Effector memory CD4-positive, alpha-beta T cell (primary cell): ENCODE results near the gene PRR15L.

Source experiments
- DNase-seq, 3 donors: peaks; one replicate each; pipeline ENCODE4 v3.0.0-alpha.2; 2020
- H3K27ac ChIP-seq: 2 replicates; pipeline ENCODE4 v1.7.0; 2013; ENCODE audit warnings: mild to moderate bottlenecking, low read length, moderate library complexity; ENCODE audit not compliant: insufficient read depth, poor library complexity, severe bottlenecking
- H3K27me3 ChIP-seq: replicated peaks from 2 replicates; pipeline ENCODE4 v1.7.0; 2013; ENCODE audit warnings: mild to moderate bottlenecking, low read length; ENCODE audit not compliant: insufficient read depth, control insufficient read depth, poor library complexity, severe bottlenecking
- H3K36me3 ChIP-seq: 2 replicates; pipeline ENCODE4 v1.7.0; 2013; ENCODE audit warnings: mild to moderate bottlenecking, low read length, moderate library complexity; ENCODE audit not compliant: control insufficient read depth, insufficient read depth
- H3K4me1 ChIP-seq: 2 replicates; pipeline ENCODE4 v1.7.0; 2013; ENCODE audit warnings: low read length, mild to moderate bottlenecking; ENCODE audit not compliant: control insufficient read depth, insufficient read depth, poor library complexity, severe bottlenecking
- H3K4me3 ChIP-seq: 2 replicates; pipeline ENCODE4 v1.7.0; 2013; ENCODE audit warnings: low read length, low read depth, mild to moderate bottlenecking; ENCODE audit not compliant: insufficient read depth, poor library complexity, severe bottlenecking
- H3K9me3 ChIP-seq: 2 replicates; pipeline ENCODE4 v1.7.0; 2013; ENCODE audit warnings: mild to moderate bottlenecking, low read length, moderate library complexity; ENCODE audit not compliant: control insufficient read depth

PRR15L gene

DNA sequence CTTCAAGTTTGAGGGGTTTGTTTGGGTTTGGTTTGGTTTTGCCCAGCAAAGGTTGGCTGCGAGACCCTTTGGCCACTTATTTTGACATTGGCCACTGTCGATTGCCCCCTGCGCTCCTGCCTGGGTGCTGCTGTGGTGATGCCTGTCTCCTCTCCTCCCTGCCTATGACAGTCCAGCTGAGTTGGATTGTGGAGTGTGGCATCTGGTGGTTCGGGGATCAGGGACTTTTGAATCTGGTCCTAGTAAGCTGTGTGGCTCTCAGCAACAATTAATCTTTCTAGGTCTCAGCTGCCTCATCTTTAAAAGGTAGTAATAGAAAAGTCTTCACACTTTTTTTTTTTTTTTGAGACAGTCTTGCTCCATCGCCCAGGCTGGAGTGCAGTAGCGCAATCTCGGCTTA, 40.4 kb upstream of the PRR15L start:
- Histone ChIP-seq H3K9me3 (no peaks in the 10 kb centered on the region), H3K36me3 (no peaks in the 10 kb centered on the region), H3K27ac (no peak overlapping the region), H3K27me3 (no peaks in the 10 kb centered on the region), H3K4me3 (no peak overlapping the region), H3K4me1 (no peaks in the 10 kb centered on the region)
- DNase-seq, result no peak

DNA sequence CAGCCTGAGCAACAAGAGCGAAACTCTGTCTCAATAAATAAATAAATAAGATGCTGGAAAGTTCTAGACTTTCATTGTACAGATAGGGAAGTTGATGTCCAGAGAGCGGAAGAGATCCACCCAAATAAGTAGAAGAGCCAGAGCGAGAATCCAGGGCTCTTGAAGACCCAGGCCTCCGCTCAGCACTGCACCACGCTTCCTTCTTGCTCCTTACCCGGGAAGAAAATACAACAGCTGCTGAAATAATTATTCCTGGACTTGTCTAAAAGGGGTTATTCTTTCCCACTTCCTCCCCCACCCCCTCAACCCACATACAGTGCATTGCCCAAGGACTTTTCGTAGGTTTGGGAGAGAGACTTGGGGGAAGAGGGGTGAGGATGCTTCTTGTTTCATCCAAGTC, 39.9 kb upstream of the PRR15L start:
- Histone ChIP-seq H3K9me3 (no peaks in the 10 kb centered on the region), H3K27me3 (no peaks in the 10 kb centered on the region), H3K27ac (no peak overlapping the region), H3K4me1 (no peaks in the 10 kb centered on the region), H3K36me3 (no peaks in the 10 kb centered on the region), H3K4me3 (no peak overlapping the region)
- DNase-seq, result no peak

DNA sequence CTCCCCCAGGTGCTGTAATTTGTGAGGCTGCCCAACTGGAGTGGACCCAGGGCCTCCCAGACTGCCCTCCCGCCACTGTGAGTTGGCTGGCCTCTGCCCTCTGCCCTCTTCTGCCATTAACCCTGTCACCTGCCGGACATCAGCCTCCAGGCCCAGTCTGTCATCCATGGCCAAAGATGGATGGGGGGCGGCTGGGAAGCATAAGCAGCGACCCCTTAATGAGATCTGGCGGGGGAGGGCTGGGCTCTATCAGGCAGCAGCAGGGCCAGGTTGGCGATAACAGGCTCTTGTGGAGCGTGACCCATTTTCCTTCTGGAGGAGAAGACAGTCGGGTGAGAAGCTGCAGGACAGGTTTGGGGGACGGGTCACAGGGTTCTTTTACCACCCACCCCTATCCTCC, 38.5 kb upstream of the PRR15L start:
- H3K36me3 ChIP-seq, result no peaks in the 10 kb centered on the region
- DNase-seq, result no peak
- H3K4me3 ChIP-seq, result no peak overlapping the region
- H3K27me3 ChIP-seq, result no peaks in the 10 kb centered on the region
- H3K4me1 ChIP-seq, result no peaks in the 10 kb centered on the region
- H3K9me3 ChIP-seq, result no peaks in the 10 kb centered on the region
- H3K27ac ChIP-seq, result no peak overlapping the region

DNA sequence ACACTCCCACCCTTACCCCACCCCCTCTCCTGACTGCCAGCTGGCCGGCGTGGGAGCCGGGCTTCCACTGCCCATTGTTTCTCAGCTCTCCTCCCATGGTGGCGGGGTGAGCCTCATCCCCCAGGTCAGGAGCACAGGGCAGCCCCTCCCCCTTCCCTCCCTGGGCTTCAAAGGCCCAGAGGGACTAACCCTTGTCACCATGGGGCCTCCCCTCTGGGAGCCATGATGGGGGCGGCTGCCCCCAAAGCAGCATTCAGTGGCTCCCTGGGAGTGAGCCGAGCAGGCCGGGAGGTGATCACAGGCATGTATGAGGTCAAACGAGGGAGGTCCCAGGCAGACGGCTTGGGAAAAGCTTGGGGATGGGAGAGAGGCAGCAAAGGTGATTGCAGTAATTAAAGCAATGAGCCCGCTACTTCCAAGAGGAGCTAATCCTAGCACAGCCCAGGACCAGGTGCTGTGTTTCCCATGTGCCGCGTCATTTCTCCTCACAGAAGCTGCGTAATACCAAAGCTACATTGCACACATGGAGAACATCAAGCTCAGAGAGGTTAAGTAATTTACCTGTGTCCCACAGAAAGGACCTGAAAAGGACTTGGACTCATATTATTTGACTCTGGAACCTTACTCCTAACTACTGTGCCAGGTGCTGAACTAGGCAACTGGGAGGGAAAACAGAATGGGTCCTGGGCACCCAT, 37.7 kb upstream of the PRR15L start:
- DNase-seq, result no peak
- H3K4me3 ChIP-seq, result no peak overlapping the region
- H3K27ac ChIP-seq, result no peak overlapping the region
- no peaks in the 10 kb centered on the region for H3K36me3 ChIP-seq
- H3K27me3 ChIP-seq, result no peaks in the 10 kb centered on the region
- no peaks in the 10 kb centered on the region for H3K9me3 ChIP-seq
- H3K4me1 ChIP-seq, result no peaks in the 10 kb centered on the region

DNA sequence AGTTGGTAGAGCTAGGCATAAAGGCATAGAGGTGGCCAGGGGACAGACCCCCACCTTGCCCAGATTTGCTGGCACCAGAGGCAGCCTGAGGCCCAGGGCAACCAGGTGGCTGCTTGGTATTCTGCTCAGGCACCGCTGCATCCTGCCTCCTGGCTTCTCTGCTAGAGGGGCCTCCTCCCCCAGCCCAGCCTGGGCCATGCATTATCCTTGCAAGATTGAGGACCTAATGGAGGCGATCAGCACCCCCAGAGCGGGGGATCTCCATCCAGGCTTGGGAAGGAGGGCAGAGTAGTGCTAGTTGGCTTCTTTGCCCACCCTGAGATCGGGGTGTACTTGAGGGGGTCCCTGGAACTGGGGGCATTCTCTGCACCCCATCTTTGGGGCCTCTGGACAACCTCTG, 37.0 kb upstream of the PRR15L start:
- DNase-seq, result no peak
- no peak overlapping the region for H3K4me3 ChIP-seq
- H3K36me3 ChIP-seq, result no peaks in the 10 kb centered on the region
- no peaks in the 10 kb centered on the region for H3K9me3 ChIP-seq
- no peaks in the 10 kb centered on the region for H3K27me3 ChIP-seq
- H3K27ac ChIP-seq, result no peak overlapping the region
- H3K4me1 ChIP-seq, result no peaks in the 10 kb centered on the region

DNA sequence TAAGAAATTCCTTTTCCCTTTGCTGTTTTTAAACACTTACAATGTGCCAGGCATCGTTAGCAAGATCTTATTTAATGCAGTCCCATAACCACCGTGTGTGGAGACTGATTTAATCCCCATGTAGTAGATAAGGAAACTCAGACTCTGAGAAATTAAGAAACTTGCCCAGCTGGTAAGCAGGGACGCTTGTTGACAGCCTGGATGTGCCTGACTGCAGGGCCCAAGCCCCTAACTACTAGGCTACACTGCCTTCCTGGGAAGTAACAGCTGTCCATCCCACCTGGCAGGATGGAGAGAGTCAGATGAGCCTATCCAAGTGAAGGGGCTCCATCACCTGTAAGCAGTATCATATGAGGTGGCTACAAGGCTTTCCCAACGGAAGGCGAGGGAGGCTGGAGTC, 36.3 kb upstream of the PRR15L start:
- no peak for DNase-seq
- no peak overlapping the region for H3K27ac ChIP-seq
- H3K4me3 ChIP-seq, result no peak overlapping the region
- no peaks in the 10 kb centered on the region for H3K27me3 ChIP-seq
- no peaks in the 10 kb centered on the region for H3K9me3 ChIP-seq
- H3K36me3 ChIP-seq, result no peaks in the 10 kb centered on the region
- no peaks in the 10 kb centered on the region for H3K4me1 ChIP-seq

DNA sequence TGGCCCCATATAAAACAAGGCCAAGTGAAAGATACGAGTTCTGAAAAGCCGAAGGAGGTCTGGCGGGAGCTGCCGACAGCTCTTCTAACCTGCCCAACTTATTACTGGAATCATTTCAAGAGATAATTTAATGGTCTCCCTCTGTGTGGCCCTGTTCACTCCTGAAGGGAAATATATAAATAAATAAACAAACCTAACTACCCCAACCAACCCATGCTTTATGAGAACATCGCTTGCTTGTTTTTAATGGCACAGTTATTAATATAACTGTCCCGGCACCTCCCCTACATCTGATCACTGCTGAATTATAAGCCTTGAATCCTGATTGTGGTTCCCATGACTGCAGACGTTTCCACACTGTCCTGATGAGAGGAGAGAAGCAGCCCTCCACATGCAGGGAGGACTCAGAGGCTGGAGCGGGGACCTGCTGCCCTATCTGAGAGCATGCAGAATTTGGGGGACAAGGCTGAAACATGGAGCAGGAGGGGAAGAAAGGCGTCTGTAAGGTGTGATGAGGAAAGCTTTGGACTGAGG, 35.4 kb upstream of the PRR15L start:
- DNase-seq, result no peak
- no peaks in the 10 kb centered on the region for H3K36me3 ChIP-seq
- H3K9me3 ChIP-seq, result no peaks in the 10 kb centered on the region
- H3K27ac ChIP-seq, result no peak overlapping the region
- H3K27me3 ChIP-seq, result no peaks in the 10 kb centered on the region
- no peaks in the 10 kb centered on the region for H3K4me1 ChIP-seq
- H3K4me3 ChIP-seq, result no peak overlapping the region

DNA sequence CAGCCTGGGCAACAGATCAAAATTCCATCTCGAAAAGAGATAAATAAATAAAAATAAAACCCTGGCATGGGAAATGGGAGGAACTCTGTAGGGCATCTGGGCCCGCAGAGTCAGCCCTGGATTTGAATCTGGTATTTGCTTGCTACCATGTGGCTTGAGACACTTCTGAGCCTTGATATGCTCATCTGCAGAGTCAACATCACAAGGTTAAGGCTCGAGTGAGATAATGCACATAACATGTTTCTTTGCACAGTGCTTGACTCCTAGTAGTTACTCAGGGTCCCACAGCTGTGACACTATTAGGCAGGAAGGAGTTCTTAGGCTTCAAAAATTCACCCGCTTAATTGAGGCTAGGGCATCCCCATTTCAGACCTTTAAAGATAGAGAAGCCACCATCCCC, 34.5 kb upstream of the PRR15L start:
- Histone ChIP-seq H3K4me1 (no peaks in the 10 kb centered on the region), H3K27ac (no peak overlapping the region), H3K27me3 (no peaks in the 10 kb centered on the region), H3K36me3 (no peaks in the 10 kb centered on the region), H3K4me3 (no peak overlapping the region), H3K9me3 (no peaks in the 10 kb centered on the region)
- no peak for DNase-seq

DNA sequence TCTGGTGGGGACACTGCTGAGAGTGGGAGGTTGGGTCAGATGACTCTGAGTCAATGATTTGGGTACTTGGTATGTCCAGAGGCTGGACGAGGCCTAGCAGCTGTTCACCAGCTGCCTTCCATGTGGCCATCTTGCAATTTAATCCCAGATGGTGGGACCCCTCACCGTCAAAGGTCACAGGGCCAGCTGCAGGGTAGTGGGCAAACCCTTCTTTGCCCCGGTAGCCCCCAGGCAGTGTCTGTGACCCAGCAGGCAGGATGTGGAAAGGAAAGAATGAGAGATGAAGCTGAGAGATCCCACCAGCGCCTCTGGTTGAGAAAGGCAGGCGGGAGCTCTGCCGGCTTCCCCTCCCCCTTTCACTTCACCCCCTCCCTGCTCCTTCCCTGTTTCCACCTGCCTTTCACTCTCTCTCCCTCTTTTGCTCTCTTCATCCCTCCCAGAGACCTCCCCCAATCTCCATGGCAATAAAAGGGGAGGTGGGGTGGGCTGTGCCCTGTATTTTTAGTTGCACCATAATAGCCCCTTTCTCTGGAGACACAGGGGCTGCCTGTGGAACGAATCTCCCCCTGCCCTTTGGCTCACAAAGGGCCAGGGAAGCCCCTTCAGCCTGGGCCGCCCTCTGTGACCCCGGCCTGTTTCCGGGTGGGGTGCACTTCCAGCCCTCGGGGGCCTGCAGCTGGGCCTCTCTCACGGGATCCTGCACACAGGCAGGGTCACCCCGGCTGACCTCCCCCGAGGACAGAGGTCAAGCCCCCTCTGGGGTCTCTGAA, 33.5 kb upstream of the PRR15L start:
- Histone ChIP-seq H3K27ac (no peak overlapping the region), H3K9me3 (no peaks in the 10 kb centered on the region), H3K4me3 (no peak overlapping the region), H3K4me1 (no peaks in the 10 kb centered on the region), H3K27me3 (no peaks in the 10 kb centered on the region), H3K36me3 (no peaks in the 10 kb centered on the region)
- DNase-seq, result no peak

DNA sequence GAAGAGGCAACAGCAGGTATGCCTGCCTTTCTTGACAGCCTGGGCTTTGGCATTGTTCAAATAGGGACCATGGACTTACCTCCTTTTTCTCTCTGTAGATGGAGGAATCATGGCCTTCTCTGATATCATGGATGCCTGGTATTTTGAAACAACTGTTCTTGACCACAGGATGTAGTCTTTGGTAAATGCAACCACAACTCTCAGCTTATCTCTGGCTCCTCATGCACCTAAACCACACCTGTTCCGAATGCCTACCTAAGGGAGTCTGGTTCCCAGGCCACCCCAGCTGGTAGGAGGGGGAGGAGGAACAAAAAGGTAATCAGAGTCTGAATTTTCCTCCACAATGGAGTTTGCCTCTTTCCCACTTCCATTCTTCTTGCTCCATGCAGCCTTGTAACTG, 32.0 kb upstream of the PRR15L start:
- no peaks in the 10 kb centered on the region for H3K9me3 ChIP-seq

More for the DNA sequence above, 32.0 kb upstream of the PRR15L start:
- Histone ChIP-seq H3K27ac (no peak overlapping the region), H3K4me1 (no peaks in the 10 kb centered on the region), H3K36me3 (no peaks in the 10 kb centered on the region), H3K27me3 (no peaks in the 10 kb centered on the region), H3K4me3 (no peak overlapping the region)
- DNase-seq, result no peak
